Loucy (cell line): ENCODE measurements around the gene RAD50.

ENCODE experiments used
- H2AFZ ChIP-seq: fragments of 200-600 bp; sonication (generic); 2 replicates; pipeline ENCODE4 v1.6.0; 2016; ENCODE audit warnings: antibody characterized with exemption, mild to moderate bottlenecking, low read length, moderate library complexity
- H3F3A ChIP-seq: fragments of 200-600 bp; 2 replicates; pipeline ENCODE4 v1.6.0; 2016; ENCODE audit warnings: antibody characterized with exemption, low read depth, mild to moderate bottlenecking
- H3K27me3 ChIP-seq: fragments of 200-600 bp; sonication (generic); 2 replicates; pipeline ENCODE4 v1.6.1; 2014; ENCODE audit warnings: low read length, mild to moderate bottlenecking; ENCODE audit not compliant: insufficient read depth, poor library complexity, severe bottlenecking
- H3K36me3 ChIP-seq: fragments of 200-600 bp; sonication (generic); 2 replicates; pipeline ENCODE4 v1.6.1; 2016; ENCODE audit warnings: low read length; ENCODE audit not compliant: insufficient read depth
- H3K4me1 ChIP-seq: fragments of 200-600 bp; sonication (generic); 2 replicates; pipeline ENCODE4 v1.5.1; 2014; ENCODE audit warnings: low read length, mild to moderate bottlenecking; ENCODE audit not compliant: insufficient read depth, poor library complexity, severe bottlenecking
- H3K4me2 ChIP-seq: fragments of 200-600 bp; sonication (generic); 2 replicates; pipeline ENCODE4 v1.6.0; 2014; ENCODE audit warnings: antibody characterized with exemption, low read length, low read depth, mild to moderate bottlenecking; ENCODE audit not compliant: poor library complexity, severe bottlenecking
- H3K4me3 ChIP-seq: fragments of 200-600 bp; sonication (generic); 2 replicates; pipeline ENCODE4 v1.5.1; 2014; ENCODE audit warnings: low read length, mild to moderate bottlenecking, mixed read lengths; ENCODE audit not compliant: poor library complexity, severe bottlenecking
- H3K79me2 ChIP-seq: fragments of 200-600 bp; sonication (generic); 2 replicates; pipeline ENCODE4 v1.6.1; 2014; ENCODE audit warnings: low read length; ENCODE audit not compliant: insufficient read depth
- H3K9ac ChIP-seq: fragments of 200-600 bp; sonication (generic); 2 replicates; pipeline ENCODE4 v1.6.0; 2014; ENCODE audit warnings: mild to moderate bottlenecking, low read depth, low read length, moderate library complexity; ENCODE audit not compliant: poor library complexity, severe bottlenecking
- H3K9me2 ChIP-seq: fragments of 200-600 bp; sonication (generic); replicated peaks from 2 replicates; pipeline ENCODE4 v1.6.1; 2016; ENCODE audit warnings: low read depth, low read length, mixed read lengths
- H3K9me3 ChIP-seq: fragments of 200-600 bp; sonication (generic); 2 replicates; pipeline ENCODE4 v1.6.1; 2014; ENCODE audit warnings: mild to moderate bottlenecking, antibody characterized with exemption, low read length, low read depth; ENCODE audit not compliant: insufficient read depth
- H4K20me1 ChIP-seq: fragments of 200-600 bp; sonication (generic); 2 replicates; pipeline ENCODE4 v1.6.0; 2014; ENCODE audit warnings: antibody characterized with exemption, low read length, mild to moderate bottlenecking; ENCODE audit not compliant: insufficient read depth, poor library complexity, severe bottlenecking
- CTCF ChIP-seq: fragments of 200-600 bp; sonication (generic); conservative IDR thresholded peaks from 2 replicates; pipeline ENCODE4 v1.5.1; 2014; ENCODE audit warnings: mild to moderate bottlenecking, antibody characterized with exemption, low read length
- EZH2phosphoT487 ChIP-seq: fragments of 200-600 bp; IDR thresholded peaks from 2 replicates; pipeline ENCODE4 v1.6.1; 2018; ENCODE audit warnings: antibody characterized with exemption, mild to moderate bottlenecking, moderate library complexity, borderline replicate concordance

Gene RAD50

GRCh38 chr5:132647473-132647872 is 90.7 kb downstream of the RAD50 start:
- H3K9me3 ChIP-seq = no peaks in the 10 kb centered on the region
- H4K20me1 ChIP-seq = no peaks in the 10 kb centered on the region
- H3K79me2 ChIP-seq = no peaks in the 10 kb centered on the region
- H3K36me3 ChIP-seq = no peaks in the 10 kb centered on the region
- no peak overlapping the region for H3K4me2 ChIP-seq
- H3K27me3 ChIP-seq = no peaks in the 10 kb centered on the region
- H3K4me3 ChIP-seq = no peak overlapping the region
- no peaks in the 10 kb centered on the region for H3K9me2 ChIP-seq
- H3K4me1 ChIP-seq = no peaks in the 10 kb centered on the region
- H3F3A ChIP-seq = no peaks in the 10 kb centered on the region
- H3K9ac ChIP-seq = no peak overlapping the region
- TF ChIP-seq EZH2phosphoT487 = no peak
- TF ChIP-seq CTCF = no peak
- no peak overlapping the region for H2AFZ ChIP-seq

DNA sequence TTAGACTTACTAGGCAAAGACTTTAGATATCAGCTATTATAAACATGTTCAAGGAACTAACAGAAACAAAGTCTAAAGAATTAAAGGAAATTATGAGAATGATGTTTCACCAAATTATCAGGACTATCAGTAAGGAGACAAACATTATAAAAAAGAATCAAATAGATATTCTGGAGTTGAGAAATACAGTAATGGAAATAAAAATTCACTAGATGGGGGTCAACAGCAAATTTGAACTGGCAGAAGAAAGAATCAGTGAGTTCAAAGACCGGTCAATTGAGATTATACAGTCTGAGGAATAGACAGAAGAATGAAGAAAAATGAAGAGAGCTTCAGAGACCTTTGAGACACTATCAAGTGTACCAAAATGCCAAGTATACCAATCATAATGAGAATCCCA is 91.6 kb downstream of the RAD50 start:
- Histone ChIP-seq H3K4me1 (no peaks in the 10 kb centered on the region), H3K4me3 (no peak overlapping the region), H2AFZ (no peak overlapping the region), H3K9me2 (no peaks in the 10 kb centered on the region), H3K27me3 (no peaks in the 10 kb centered on the region), H3F3A (no peaks in the 10 kb centered on the region), H3K36me3 (no peaks in the 10 kb centered on the region), H4K20me1 (no peaks in the 10 kb centered on the region), H3K4me2 (no peak overlapping the region), H3K9me3 (no peaks in the 10 kb centered on the region), H3K9ac (no peak overlapping the region), H3K79me2 (no peaks in the 10 kb centered on the region)
- TF ChIP-seq EZH2phosphoT487 (no peak), CTCF (no peak)

DNA sequence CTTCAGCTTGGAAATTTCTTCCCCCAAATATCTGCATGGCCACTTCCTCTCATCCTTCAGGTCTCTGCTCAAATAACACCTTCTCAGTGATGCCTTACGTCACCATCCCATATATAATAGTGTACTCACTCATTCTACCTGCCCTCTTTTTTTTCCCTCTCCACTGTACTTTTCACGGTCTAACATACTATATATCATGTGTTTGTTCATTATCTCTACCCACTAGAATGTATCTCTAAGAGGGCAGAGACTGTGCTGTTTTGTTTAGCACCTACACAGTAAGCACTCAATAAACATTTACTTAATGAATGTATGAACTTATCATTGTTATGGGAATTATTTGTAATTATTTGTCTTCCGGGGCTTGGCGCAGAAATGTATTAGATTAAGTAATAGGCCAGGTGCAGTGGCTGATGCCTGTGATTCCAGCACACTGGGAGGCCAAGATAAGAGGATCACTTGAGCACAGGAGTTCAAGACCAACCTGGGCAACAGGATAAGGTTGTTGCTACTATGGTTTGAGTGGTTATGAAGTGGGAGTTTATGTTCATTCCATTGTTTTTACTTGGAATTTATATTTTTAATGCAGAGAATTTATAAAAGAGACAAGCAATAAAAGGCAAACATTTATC is 95.2 kb downstream of the RAD50 start:
- H3K9me2 ChIP-seq = no peaks in the 10 kb centered on the region
- H3K4me3 ChIP-seq = no peak overlapping the region
- no peaks in the 10 kb centered on the region for H3K36me3 ChIP-seq
- no peaks in the 10 kb centered on the region for H3K4me1 ChIP-seq
- H2AFZ ChIP-seq = no peak overlapping the region
- H3K79me2 ChIP-seq = no peaks in the 10 kb centered on the region
- H4K20me1 ChIP-seq = no peaks in the 10 kb centered on the region
- no peak overlapping the region for H3K4me2 ChIP-seq
- H3K27me3 ChIP-seq = no peaks in the 10 kb centered on the region
- no peaks in the 10 kb centered on the region for H3F3A ChIP-seq
- H3K9ac ChIP-seq = no peak overlapping the region
- H3K9me3 ChIP-seq = no peaks in the 10 kb centered on the region
- TF ChIP-seq CTCF (no peak), EZH2phosphoT487 (no peak)
